GM20000 (cell line): ENCODE results near the gene FAU.
A peak's percentile ranks its signal among the peaks of the same experiment; 100 is the strongest.

Experiments
- DNase-seq: peaks from one replicate; pipeline ENCODE4 v3.0.0; 2012; ENCODE audit warnings: low spot score
- CTCF ChIP-seq: IDR thresholded peaks from 2 replicates; pipeline ENCODE4 v1.5.1; 2012; ENCODE audit warnings: mild to moderate bottlenecking, control low read depth; ENCODE audit errors: extremely low read depth, missing control alignments

The FAU gene

GRCh38 chr11:65135633-65136145 is 13.8 kb upstream of the FAU start:
- DNase-seq: no peak
- TF ChIP-seq CTCF: no peak

- TF ChIP-seq CTCF: no peak
- peak; percentile 92 for DNase-seq
These were observed 13.2 kb upstream of the FAU start for GRCh38 chr11:65134952-65135632.

- peak; percentile 90 for DNase-seq
These were observed 12.5 kb upstream of the FAU start, which contains the start of gene SYVN1 for GRCh38 chr11:65134240-65134951. TSS of gene SYVN1 (minus strand) at chr11:65134519. CDS start at chr11:65133601, 918 bp downstream.

GRCh38 chr11:65133724-65134123 is 11.8 kb upstream of the FAU start:
- no peak for TF ChIP-seq CTCF
- DNase-seq: no peak

More at GRCh38 chr11:65134240-65134951, 12.5 kb upstream of the FAU start, which contains the start of gene SYVN1:
- no peak for TF ChIP-seq CTCF

- TF ChIP-seq CTCF: no peak
- peak; percentile 73 for DNase-seq
These were observed 11.2 kb upstream of the FAU start for GRCh38 chr11:65132988-65133700.

- no peak for TF ChIP-seq CTCF
- peak; percentile 68 for DNase-seq
These were observed 10.5 kb upstream of the FAU start for GRCh38 chr11:65132238-65132987.
